IMR-90 (cell line): ENCODE measurements around the gene TPST1. TPM values are rescaled to one million over a fixed set of nuclear protein-coding genes. Genes with fewer than 3 reads are reported as not detected.

Experiments
- ATAC-seq: fragments of 200-7000 bp; cut with Tn5 transposase; 2 replicates; pipeline ENCODE4 v1.9.1; 2020; ENCODE audit warnings: low read depth, mild to moderate bottlenecking, moderate library complexity
- BruUV-seq: library from RNA; stranded (reverse); fragments of 400-500 nt; replicated peaks from 2 replicates; lab custom pipeline; 2021; lab: Mats Ljungman, UMichigan
- CTCF ChIA-PET: fragments of 300-600 bp; formaldehyde crosslinking; extraction: SDS; loops from one replicate; lab custom pipeline; 2021; ENCODE audit warnings: antibody characterized with exemption; lab: Yijun Ruan, JAX
- POLR2A ChIA-PET: fragments of 300-600 bp; sonication (Branson Sonifier 250); formaldehyde crosslinking; loops from one replicate; lab custom pipeline; 2022; ENCODE audit warnings: antibody characterized with exemption; ENCODE audit not compliant: unreplicated experiment; lab: Charles Lee
- DNase-seq: peaks from one replicate; pipeline ENCODE4 v3.0.0; 2013
- H2AFZ ChIP-seq: replicated peaks from 2 replicates; pipeline ENCODE3; 2013; ENCODE audit warnings: low read length, mild to moderate bottlenecking; ENCODE audit not compliant: poor library complexity
- H2AK5ac ChIP-seq: 2 replicates; pipeline ENCODE4 v1.6.1; 2013; ENCODE audit warnings: low read depth, low read length, inconsistent platforms
- H2AK9ac ChIP-seq: replicated peaks from 2 replicates; pipeline ENCODE3; 2013; ENCODE audit warnings: mild to moderate bottlenecking, low read depth, low read length, moderate library complexity; ENCODE audit not compliant: poor library complexity
- H2BK120ac ChIP-seq: 2 replicates; pipeline ENCODE4 v1.6.1; 2013; ENCODE audit warnings: low read depth, low read length, inconsistent platforms
- H2BK15ac ChIP-seq: 3 replicates; pipeline ENCODE4 v1.6.1; 2013; ENCODE audit warnings: low read depth, low read length, inconsistent platforms
- H2BK20ac ChIP-seq: 2 replicates; pipeline ENCODE4 v1.6.1; 2013; ENCODE audit warnings: low read depth, mild to moderate bottlenecking, inconsistent platforms, low read length, moderate library complexity
- H2BK5ac ChIP-seq: 2 replicates; pipeline ENCODE4 v1.6.1; 2013; ENCODE audit warnings: mild to moderate bottlenecking, low read depth, low read length, inconsistent platforms; ENCODE audit not compliant: poor library complexity, severe bottlenecking
- H3K14ac ChIP-seq: replicated peaks from 2 replicates; pipeline ENCODE4 v1.6.1; 2013; ENCODE audit warnings: low read depth, low read length, inconsistent platforms
- H3K18ac ChIP-seq: 2 replicates; pipeline ENCODE4 v1.6.1; 2013; ENCODE audit warnings: low read depth, low read length, control low read depth
- H3K23ac ChIP-seq: 2 replicates; pipeline ENCODE4 v1.6.1; 2013; ENCODE audit warnings: low read depth, low read length, inconsistent platforms
- H3K27ac ChIP-seq: 2 replicates; pipeline ENCODE4 v1.5.1; 2013; ENCODE audit warnings: mild to moderate bottlenecking, control low read depth, low read length; ENCODE audit not compliant: insufficient read depth
- H3K27me3 ChIP-seq: 2 replicates; pipeline ENCODE4 v1.6.1; 2013; ENCODE audit warnings: low read length; ENCODE audit not compliant: control insufficient read depth, insufficient read depth
- H3K36me3 ChIP-seq: 2 replicates; pipeline ENCODE4 v1.6.1; 2013; ENCODE audit warnings: low read length, mixed read lengths; ENCODE audit not compliant: control insufficient read depth, insufficient read depth
- H3K4ac ChIP-seq: 2 replicates; pipeline ENCODE4 v1.6.1; 2013; ENCODE audit warnings: low read depth, low read length, inconsistent platforms
- H3K4me1 ChIP-seq: 2 replicates; pipeline ENCODE4 v1.6.1; 2013; ENCODE audit warnings: low read length, mixed read lengths; ENCODE audit not compliant: control insufficient read depth, insufficient read depth
- H3K4me2 ChIP-seq: 2 replicates; pipeline ENCODE4 v1.6.1; 2013; ENCODE audit warnings: low read depth, mild to moderate bottlenecking, control low read depth, low read length, moderate library complexity
- H3K4me3 ChIP-seq: 2 replicates; pipeline ENCODE4 v1.5.1; 2013; ENCODE audit warnings: low read depth, mild to moderate bottlenecking, control low read depth, low read length, moderate library complexity; ENCODE audit not compliant: insufficient read depth
- H3K56ac ChIP-seq: 2 replicates; pipeline ENCODE4 v1.6.1; 2013; ENCODE audit warnings: low read length, inconsistent platforms; ENCODE audit not compliant: insufficient read depth; ENCODE audit errors: extremely low read depth
- H3K79me1 ChIP-seq, 2 experiments: 2 replicates each; pipeline ENCODE4 v1.6.1; 2013; ENCODE audit warnings: low read length in 2 of 2, inconsistent platforms in 1 of 2, low read depth in 1 of 2
- H3K9ac ChIP-seq: 2 replicates; pipeline ENCODE4 v1.6.1; 2013; ENCODE audit warnings: low read depth, low read length, control low read depth
- H3K9me1 ChIP-seq: 2 replicates; pipeline ENCODE4 v1.6.1; 2013; ENCODE audit warnings: low read length, inconsistent platforms; ENCODE audit not compliant: insufficient read depth
- H3K9me3 ChIP-seq: 2 replicates; pipeline ENCODE4 v1.6.1; 2013; ENCODE audit warnings: low read length; ENCODE audit not compliant: control insufficient read depth, insufficient read depth
- H4K20me1 ChIP-seq: 2 replicates; pipeline ENCODE4 v1.6.1; 2013; ENCODE audit warnings: low read length, inconsistent platforms; ENCODE audit not compliant: insufficient read depth
- H4K5ac ChIP-seq: 2 replicates; pipeline ENCODE4 v1.6.1; 2013; ENCODE audit warnings: mild to moderate bottlenecking, low read depth, low read length, control low read depth
- H4K8ac ChIP-seq, 2 experiments: 2 replicates each; pipeline ENCODE4 v1.6.1; 2013; ENCODE audit warnings: low read depth in 2 of 2, low read length in 2 of 2, control low read depth in 1 of 2, inconsistent platforms in 1 of 2
- H4K91ac ChIP-seq: 2 replicates; pipeline ENCODE4 v1.6.1; 2013; ENCODE audit warnings: low read depth, low read length, inconsistent platforms; ENCODE audit not compliant: insufficient read depth
- BHLHE40 ChIP-seq: fragments of 150-350 bp; IDR thresholded peaks from 2 replicates; pipeline ENCODE4 v1.6.1; 2016; ENCODE audit warnings: mild to moderate bottlenecking, low read depth, low read length
- CEBPB ChIP-seq: IDR thresholded peaks from 2 replicates; pipeline ENCODE4 v1.6.1; 2012; ENCODE audit warnings: low read depth, low read length, improper control_type of control experiment
- FOS ChIP-seq: fragments of 150-350 bp; IDR thresholded peaks from 2 replicates; pipeline ENCODE4 v1.6.1; 2016; ENCODE audit warnings: low read depth, low read length
- MAFK ChIP-seq: IDR thresholded peaks from 2 replicates; pipeline ENCODE4 v1.6.1; 2012; ENCODE audit warnings: low read depth, low read length, improper control_type of control experiment
- MAZ ChIP-seq: IDR thresholded peaks from 2 replicates; pipeline ENCODE4 v1.6.1; 2012; ENCODE audit warnings: low read depth, mild to moderate bottlenecking, low read length, improper control_type of control experiment, moderate library complexity, borderline replicate concordance
- MXI1 ChIP-seq: IDR thresholded peaks from 2 replicates; pipeline ENCODE4 v1.6.1; 2012; ENCODE audit warnings: low read depth, mild to moderate bottlenecking, low read length, moderate library complexity, borderline replicate concordance
- POLR2A ChIP-seq: IDR thresholded peaks from 2 replicates; pipeline ENCODE4 v1.6.1; 2012; ENCODE audit warnings: mild to moderate bottlenecking, low read depth, low read length
- RAD21 ChIP-seq: IDR thresholded peaks from 2 replicates; pipeline ENCODE4 v1.6.1; 2012; ENCODE audit warnings: low read length, improper control_type of control experiment
- RCOR1 ChIP-seq: IDR thresholded peaks from 2 replicates; pipeline ENCODE4 v1.6.1; 2012; ENCODE audit warnings: mild to moderate bottlenecking, low read length, improper control_type of control experiment; ENCODE audit not compliant: insufficient replicate concordance
- RFX5 ChIP-seq: IDR thresholded peaks from 2 replicates; pipeline ENCODE4 v1.8.0; 2012; ENCODE audit warnings: low read depth, mild to moderate bottlenecking, low read length, moderate library complexity
- SMC3 ChIP-seq: fragments of 150-350 bp; IDR thresholded peaks from 2 replicates; pipeline ENCODE4 v1.6.1; 2016; ENCODE audit warnings: low read depth, mild to moderate bottlenecking, antibody characterized with exemption, low read length, moderate library complexity
- WGBS, 2 experiments: methylation state at CpG; one replicate each; pipeline versions ENCODE4 v1.1.5 to v1.1.7; 2013; ENCODE audit warnings: missing lambda C conversion rate in 2 of 2; ENCODE audit not compliant: insufficient read length in 1 of 2; ENCODE audit errors: extremely low coverage in 2 of 2; 5-methylcytosine and 5-hydroxymethylcytosine counted together
- dilution Hi-C: fragments of 300-500 bp; cut with HindIII; formaldehyde crosslinking; loops from one replicate; pipeline ENCODE4 v1.14.3; 2018; ENCODE audit warnings: low sequenced_read_pairs; ENCODE audit not compliant: unreplicated experiment
- in situ Hi-C: fragments of 300-500 bp; cut with MboI; formaldehyde crosslinking; loops from 3 replicates; pipeline ENCODE4 v1.14.3; 2019; ENCODE audit warnings: low sequenced_read_pairs, inconsistent platforms, mixed read lengths
- intact Hi-C: fragments of 100-400 bp; cut with micrococcal nuclease; formaldehyde crosslinking; loops from 2 replicates; pipeline ENCODE4 v1.10.0; 2022
- polyA plus RNA-seq, 3 experiments: library from polyadenylated mRNA; depleted of rRNA; stranded (reverse); fragments of >200 nt; gene quantifications; 2 replicates each; pipeline ENCODE4 v1.2.3, GENCODE V29; 2012; ENCODE audit warnings: low replicate concordance in 1 of 3
- total RNA-seq: library from RNA; depleted of rRNA; stranded (reverse); fragments of >200 nt; gene quantifications from 2 replicates; pipeline ENCODE4 v1.2.3, GENCODE V29; 2012
- TF ChIP-seq, protein P1 (sequence below): fragments of 150-350 bp; IDR thresholded peaks from 2 replicates; pipeline ENCODE4 v1.6.1; 2016; ENCODE audit warnings: low read depth, mild to moderate bottlenecking, low read length, moderate library complexity, borderline replicate concordance
- TF ChIP-seq, protein P2 (sequence below): fragments of 150-350 bp; IDR thresholded peaks from 2 replicates; pipeline ENCODE4 v1.6.1; 2017; ENCODE audit warnings: mild to moderate bottlenecking, antibody characterized with exemption, low read length, low read depth

Gene TPST1
- total and polyA plus RNA-seq, 2 of the 4 experiments (the other 2 are of a cell fraction) = 37.7 to 58.6 TPM

DNA sequence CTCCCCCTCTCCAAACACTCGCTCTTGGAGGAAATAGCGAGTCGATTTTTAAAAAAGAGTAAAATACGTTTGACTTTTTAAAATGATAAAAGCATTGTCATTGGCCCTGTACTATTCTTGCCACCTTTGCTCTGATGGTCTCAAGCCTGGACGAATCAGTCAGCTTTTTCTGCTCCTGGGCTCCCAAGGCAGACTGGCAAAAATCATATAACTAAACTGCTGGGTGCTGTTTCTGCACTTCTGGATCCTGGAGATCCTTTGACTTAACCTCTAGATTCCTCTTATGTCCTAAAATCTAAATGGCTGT, 1.8 kb downstream of the TPST1 start (continued):
- TF ChIP-seq, protein P1, sequence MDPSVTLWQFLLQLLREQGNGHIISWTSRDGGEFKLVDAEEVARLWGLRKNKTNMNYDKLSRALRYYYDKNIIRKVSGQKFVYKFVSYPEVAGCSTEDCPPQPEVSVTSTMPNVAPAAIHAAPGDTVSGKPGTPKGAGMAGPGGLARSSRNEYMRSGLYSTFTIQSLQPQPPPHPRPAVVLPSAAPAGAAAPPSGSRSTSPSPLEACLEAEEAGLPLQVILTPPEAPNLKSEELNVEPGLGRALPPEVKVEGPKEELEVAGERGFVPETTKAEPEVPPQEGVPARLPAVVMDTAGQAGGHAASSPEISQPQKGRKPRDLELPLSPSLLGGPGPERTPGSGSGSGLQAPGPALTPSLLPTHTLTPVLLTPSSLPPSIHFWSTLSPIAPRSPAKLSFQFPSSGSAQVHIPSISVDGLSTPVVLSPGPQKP = no peak
- TF ChIP-seq BHLHE40 (no peak), RCOR1 (no peak), MXI1 (no peak), RAD21 (no peak), CEBPB (no peak), RFX5 (no peak)

DNA sequence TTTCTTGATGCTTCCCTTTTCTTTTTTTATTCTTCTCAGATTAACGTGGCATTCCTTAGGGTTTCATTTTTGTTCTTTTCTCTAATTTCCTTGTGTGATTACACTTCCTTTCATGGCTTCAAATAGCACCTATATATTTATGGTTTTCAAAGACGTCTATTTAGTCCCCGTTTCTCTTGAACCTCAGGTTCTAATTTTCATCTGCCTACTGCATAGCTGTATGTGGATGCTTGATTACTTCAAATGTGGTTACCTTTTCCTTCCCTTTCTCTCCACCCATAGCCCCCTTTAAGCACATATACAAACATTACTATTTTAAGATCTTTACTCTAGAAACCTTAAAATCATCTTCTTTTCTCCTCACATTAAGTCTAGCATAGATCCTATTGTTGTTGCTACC, 2.4 kb downstream of the TPST1 start:
- peak overlapping the region; percentile 19; the same call in 1 of the 2 replicates for H3K4me2 ChIP-seq
- in situ Hi-C loops (no loop called here), dilution Hi-C loops (no loop called here), intact Hi-C loops (loop anchor here (5.0 to 10.0 kb wide), 3 partner anchors 60 to 125 kb away; no protein-coding TSS in a partner anchor)
- H3K27me3 ChIP-seq = no peaks in the 10 kb centered on the region
- no peak overlapping the region for H3K23ac ChIP-seq
- H3K4me3 ChIP-seq = no peak overlapping the region
- peaks cover 10% of the 10 kb centered on the region for H3K9me1 ChIP-seq
- no peak overlapping the region for H2BK15ac ChIP-seq
- H2AK9ac ChIP-seq = no peak overlapping the region
- peaks cover 11% of the 10 kb centered on the region; the same call in 1 of the 2 replicates for H3K36me3 ChIP-seq
- H2BK5ac ChIP-seq = no peak overlapping the region
- H2AFZ ChIP-seq = no peak overlapping the region
- ATAC-seq (no peak), DNase-seq (no peak)
- no peak overlapping the region for H2AK5ac ChIP-seq
- no peak overlapping the region for H3K9ac ChIP-seq
- H3K4ac ChIP-seq = no peak overlapping the region
- H2BK120ac ChIP-seq = no peak overlapping the region
- no peak overlapping the region for H3K18ac ChIP-seq
- peaks cover 9% of the 10 kb centered on the region for H3K4me1 ChIP-seq
- ChIA-PET CTCF (no interaction called here), POLR2A (no interaction called here)
- WGBS, 2 experiments = no CpG with 5 or more reads among the region's 3 CpGs
- H4K5ac ChIP-seq = no peak overlapping the region
- peaks cover 13% of the 10 kb centered on the region; the same call in 1 of the 2 replicates for H4K20me1 ChIP-seq
- H3K79me1 ChIP-seq = peaks cover 29 to 53% of the 10 kb centered on the region in 2 experiments
- H3K56ac ChIP-seq = no peak overlapping the region
- H2BK20ac ChIP-seq = no peak overlapping the region
- no peak overlapping the region for H3K27ac ChIP-seq
- no peak overlapping the region for H4K8ac ChIP-seq
- TSS peak; percentile 22 for BruUV-seq
- no peak overlapping the region for H4K91ac ChIP-seq
- no peak overlapping the region for H3K14ac ChIP-seq
- no peaks in the 10 kb centered on the region for H3K9me3 ChIP-seq
- TF ChIP-seq FOS (no peak), POLR2A (no peak), MAFK (no peak), MAZ (no peak), RAD21 (no peak), SMC3 (no peak), RFX5 (no peak)
- TF ChIP-seq, protein P2, sequence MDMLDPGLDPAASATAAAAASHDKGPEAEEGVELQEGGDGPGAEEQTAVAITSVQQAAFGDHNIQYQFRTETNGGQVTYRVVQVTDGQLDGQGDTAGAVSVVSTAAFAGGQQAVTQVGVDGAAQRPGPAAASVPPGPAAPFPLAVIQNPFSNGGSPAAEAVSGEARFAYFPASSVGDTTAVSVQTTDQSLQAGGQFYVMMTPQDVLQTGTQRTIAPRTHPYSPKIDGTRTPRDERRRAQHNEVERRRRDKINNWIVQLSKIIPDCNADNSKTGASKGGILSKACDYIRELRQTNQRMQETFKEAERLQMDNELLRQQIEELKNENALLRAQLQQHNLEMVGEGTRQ = no peak
- TF ChIP-seq, protein P1 = no peak
